SIG-M5 treated with dmso at 0.1 percent for 504 hours (cell line): Measurements from ENCODE around the gene PLEKHJ1.

Experiments
- DNase-seq: peaks from one replicate; lab custom pipeline; 2025; ENCODE audit not compliant: unreplicated experiment; lab: John Stamatoyannopoulos, UW

The PLEKHJ1 gene

GRCh38 chr19:2249880-2250765 is 14.0 kb upstream of the PLEKHJ1 start:
- no peak for DNase-seq

DNA sequence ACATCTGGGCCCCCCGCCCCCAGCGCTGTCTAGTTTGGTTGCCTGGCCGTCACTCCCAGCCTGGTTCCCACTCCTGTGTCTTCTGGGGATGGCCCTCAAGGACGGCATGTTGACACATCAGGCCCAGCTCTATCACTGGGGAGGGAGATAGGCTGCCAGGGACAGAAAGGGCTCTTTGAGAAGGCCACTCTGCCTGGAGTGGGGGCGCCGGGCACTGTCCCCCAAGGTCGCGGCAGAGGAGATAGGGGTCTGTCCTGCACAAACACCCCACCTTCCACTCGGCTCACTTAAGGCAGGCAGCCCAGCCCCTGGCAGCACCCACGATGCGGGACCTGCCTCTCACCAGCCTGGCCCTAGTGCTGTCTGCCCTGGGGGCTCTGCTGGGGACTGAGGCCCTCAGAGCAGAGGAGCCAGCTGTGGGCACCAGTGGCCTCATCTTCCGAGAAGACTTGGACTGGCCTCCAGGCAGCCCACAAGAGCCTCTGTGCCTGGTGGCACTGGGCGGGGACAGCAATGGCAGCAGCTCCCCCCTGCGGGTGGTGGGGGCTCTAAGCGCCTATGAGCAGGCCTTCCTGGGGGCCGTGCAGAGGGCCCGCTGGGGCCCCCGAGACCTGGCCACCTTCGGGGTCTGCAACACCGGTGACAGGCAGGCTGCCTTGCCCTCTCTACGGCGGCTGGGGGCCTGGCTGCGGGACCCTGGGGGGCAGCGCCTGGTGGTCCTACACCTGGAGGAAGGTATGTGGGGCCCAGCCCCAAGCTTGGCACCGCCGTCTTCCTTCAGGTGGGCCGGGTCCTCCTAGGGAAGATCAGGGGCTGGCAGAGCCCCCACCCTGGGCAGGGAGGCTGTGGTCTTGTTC is 13.1 kb upstream of the PLEKHJ1 start, which contains the start of gene AMH:
TSS of gene AMH (plus strand) at position 314 of the 857 bp plus-strand sequence. CDS start at position 324, 10 bp downstream.
- DNase-seq: no peak

DNA sequence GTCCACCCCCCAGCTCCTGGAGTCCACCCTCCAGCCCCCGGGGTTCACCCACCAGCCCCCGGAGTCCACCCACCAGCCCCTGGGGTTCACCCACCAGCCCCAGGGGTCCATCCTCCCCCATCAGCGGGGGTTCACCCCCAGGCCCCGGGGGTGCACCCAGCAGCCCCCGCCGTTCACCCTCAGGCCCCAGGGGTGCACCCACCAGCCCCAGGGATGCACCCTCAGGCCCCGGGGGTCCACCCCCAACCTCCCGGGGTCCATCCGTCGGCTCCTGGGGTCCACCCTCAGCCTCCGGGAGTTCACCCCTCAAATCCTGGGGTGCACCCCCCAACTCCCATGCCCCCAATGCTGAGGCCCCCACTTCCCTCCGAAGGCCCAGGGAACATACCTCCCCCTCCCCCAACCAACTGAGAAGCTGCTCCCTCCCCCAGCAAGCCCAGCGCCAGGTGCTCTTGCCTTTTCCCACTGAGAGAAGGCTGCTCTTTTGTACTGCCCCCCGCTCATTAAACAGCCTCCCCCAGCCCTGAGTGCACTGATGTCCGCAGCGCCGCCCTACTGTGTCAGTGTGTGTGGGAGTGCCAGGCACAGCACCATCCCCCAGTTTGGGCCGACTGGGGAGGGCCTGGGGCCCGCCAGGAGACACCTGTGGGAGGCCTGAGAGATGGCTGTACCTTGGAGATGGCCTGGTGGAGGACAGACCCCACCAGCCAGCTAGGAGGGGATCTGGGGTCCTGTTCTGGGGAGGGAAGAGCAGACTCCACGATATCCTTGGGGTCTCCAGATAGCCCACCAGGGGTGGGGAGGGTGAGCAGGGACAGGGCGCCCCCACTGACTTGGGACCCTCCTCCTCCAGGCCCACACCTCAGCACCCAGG is 12.2 kb upstream of the PLEKHJ1 start:
- DNase-seq: no peak

GRCh38 chr19:2247433-2248101 is 11.4 kb upstream of the PLEKHJ1 start:
- DNase-seq: no peak

DNA sequence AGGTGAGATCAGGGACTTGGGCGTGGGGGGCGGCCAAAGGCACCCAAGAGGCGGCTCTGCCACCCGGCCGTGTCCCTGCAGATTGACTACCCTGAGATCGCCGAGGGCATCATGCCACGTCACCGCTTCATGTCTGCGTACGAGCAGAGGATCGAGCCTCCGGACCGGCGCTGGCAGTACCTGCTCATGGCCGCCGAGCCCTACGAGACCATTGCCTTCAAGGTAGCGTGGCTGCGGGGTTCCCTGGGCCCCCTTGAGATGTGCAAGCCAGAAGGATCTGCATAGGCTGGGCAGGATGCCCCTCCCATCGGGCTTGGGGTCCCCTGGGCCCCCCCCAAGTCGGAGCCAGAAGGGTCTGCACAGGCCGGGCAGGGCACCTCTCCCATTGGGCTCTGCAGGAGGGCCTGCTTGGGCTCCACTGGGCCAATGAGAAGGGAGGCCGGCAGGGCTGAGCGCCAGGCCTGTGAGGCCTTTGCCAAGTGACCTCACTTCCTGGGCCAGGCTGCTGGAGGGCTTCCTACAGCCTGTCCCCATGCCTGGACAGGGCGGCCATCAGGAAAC is 10.8 kb upstream of the PLEKHJ1 start:
- no peak for DNase-seq

DNA sequence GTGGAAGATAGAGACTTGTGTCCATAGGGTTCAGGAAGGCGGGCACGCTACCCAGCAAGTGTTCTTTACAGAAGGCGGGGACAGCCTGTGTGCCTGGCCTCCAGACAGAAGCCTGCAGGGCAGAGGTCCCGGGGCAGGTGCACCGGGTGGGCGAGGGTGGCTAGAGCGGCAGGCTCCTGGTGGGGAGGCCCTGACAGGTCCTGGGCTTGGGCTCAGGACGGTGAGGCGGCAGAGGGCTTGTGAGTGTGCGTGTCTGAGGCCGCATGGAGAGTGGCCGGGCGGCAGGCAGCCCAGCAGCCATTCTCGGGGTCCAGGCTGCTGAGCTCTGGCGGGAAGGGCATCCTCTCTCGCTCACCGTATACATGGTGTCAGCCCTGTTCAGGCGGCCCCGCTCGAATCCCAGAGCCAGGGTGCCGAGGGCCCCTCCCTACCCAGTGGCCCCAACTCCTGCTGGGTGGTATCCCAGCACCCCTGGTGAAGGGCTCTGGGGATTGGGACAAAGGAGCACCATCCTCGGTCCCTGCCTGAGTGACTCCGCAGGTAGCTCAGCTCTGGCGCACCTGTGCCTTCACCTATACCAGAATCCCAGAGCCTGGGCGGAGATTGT is 10.0 kb upstream of the PLEKHJ1 start:
- no peak for DNase-seq

GRCh38 chr19:2245273-2245672 is 9.1 kb upstream of the PLEKHJ1 start:
- DNase-seq: no peak

GRCh38 chr19:2244486-2244885 is 8.4 kb upstream of the PLEKHJ1 start:
- DNase-seq: no peak

GRCh38 chr19:2244125-2244411 is 7.9 kb upstream of the PLEKHJ1 start:
- DNase-seq: no peak

DNA sequence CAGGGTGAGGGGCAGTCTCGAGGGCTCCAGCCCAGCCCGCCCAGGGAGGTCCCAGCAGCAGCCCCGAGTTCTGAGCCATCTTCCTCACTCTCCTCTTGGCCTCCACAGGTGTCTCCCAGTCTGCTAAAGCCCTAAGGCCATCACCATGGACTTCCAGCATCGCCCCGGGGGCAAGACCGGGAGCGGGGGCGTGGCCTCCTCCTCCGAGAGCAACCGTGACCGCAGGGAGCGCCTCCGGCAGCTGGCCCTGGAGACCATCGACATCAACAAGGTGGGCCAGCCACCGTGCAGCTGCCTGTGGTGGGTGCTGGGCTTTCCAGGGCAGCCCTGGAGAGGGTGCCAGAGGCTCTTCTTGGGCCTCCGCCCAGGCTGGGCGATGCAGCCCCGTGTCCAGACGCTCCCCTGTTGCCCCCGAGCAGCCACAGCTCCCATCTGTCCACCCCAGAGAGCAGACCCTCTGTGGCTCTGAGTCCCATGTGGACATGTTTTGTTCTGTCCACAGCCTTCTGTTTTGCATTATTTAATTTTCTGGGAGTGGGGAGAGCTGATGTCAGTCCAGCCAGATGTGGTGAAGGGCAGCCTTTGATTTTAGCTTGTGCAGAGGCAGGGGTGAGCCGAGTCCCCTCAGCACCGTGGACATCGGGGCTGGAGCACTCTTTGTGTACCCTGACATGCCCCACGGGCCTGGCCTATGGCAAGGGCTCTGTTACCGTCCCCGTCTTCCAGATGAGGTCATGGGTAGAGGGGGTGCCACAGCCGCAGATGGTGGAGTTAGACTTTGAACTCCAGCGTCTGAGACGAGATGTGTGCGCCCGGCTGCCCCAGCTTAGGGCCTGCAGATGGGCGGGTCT is 7.4 kb upstream of the PLEKHJ1 start:
- no peak for DNase-seq

- DNase-seq: no peak
These were observed 6.7 kb upstream of the PLEKHJ1 start for GRCh38 chr19:2242816-2243215.

GRCh38 chr19:2242092-2242537 is 6.0 kb upstream of the PLEKHJ1 start:
- no peak for DNase-seq

DNA sequence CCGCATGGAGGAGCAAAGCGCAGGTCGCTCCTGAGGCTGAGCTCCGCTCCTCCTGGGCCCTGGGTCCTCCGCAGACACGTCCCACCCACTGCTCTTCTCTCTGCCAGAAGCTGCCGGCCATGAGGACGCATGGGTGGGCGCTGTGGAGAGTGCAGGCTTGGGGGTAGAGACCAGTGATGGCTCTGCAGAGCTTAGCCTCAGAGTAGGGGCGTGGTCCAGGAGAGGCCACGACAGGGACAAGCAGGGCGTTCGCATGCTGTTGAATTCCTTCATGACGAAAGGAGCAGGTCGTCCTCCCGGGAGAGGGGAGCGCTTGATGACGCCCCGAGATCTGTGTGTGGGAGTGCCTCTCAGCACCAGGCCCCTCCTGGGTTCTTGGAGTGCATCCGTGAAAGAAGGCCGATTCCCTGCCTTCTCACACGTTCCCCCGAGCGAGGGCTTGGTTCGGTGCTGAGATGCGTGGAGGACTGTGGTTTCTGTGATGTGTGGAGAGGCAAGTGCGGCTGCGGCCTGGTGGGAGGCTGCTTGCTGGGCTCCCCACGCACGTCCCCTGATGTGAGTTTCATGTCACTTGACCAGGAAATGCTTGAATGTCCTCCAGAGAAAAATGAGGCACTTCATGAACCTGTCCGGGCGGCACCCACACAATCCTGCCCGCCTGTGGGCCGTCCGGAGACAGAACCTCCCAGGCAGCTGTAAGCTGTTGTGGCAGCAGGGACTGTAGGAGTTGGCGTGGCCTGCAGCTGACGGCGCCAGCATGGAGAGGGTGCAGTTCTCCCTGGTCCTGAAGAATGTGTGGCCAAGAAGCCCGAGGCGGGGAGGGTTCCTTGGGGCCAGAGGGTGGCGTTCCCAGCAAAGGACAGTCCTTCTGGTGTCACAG is 5.0 kb upstream of the PLEKHJ1 start:
- no peak for DNase-seq

DNA sequence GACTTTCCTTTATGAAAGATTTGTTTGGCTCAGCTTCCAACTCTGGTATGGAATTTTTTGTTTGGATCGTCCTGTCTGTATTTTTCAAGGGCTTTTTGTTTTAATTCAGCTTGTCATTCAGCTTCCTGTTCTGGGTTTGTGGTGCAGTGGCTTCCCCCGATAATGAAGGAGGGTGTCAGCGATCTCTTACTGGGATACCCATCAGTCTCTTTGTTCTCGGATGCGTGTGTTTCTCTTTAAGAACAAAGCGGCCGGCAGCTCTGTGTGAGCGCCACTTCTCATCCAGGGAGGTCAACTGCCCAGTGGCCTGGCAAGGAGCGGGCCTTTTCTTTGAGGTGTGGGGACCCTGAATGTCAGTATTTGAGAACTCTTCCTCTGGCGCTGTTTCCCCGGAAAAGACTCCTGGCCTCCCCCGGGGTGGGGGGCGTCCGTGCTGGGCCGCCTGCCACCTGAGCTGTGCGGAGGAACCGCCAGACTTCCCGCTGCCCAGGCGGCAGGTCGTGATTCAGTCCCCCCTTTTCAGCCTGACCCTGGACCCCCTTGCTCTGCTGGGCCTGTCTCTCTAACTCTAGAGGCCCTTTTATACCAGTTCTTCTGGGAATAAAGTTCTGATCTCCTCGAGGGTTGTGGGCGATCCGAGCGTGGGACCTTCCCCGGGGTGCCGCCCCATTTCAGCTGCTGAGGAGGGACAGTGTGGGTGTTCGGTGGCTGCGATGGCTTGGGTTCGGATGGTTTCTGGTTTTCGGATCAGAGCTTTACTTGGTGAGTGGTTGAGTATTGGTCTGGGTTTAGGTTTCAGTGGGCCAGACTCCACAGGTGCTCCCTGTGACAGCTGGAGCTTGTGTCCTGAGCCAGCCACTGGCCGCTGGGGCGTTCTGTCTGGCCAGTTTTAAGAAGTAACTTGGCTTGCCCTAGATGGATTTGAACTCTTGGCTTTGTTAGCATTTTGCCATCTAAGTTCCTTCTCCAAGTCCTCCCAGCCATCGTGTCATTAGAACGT is 3.9 kb upstream of the PLEKHJ1 start:
- no peak for DNase-seq

DNA sequence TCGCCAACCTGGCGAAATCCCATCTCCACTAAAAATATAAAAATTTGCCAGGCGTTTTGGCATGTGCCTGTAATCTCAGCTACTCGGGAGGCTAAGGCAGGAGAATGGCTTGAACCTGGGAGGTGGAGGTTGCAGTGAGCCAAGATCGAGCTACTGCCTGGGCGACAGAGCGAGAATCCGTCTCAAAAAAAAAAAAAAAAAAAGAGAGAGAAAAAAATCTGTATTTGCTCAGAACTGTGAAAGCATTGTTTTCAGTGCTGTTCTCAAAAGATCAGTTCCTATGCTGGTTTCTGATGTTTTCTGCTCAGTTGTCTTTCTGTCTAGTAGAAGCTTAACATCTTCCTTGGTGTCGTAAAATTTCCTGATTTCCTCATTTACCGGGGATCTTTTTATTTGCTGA is 3.0 kb upstream of the PLEKHJ1 start:
- peak; percentile 37 for DNase-seq

GRCh38 chr19:2237869-2238153 is 1.7 kb upstream of the PLEKHJ1 start:
- DNase-seq: no peak
